HFFc6 (cell line): Measurements from ENCODE around the gene CALML3. TPM values are rescaled to one million over a fixed set of nuclear protein-coding genes. Genes with fewer than 3 reads are reported as not detected.

ENCODE experiments used
- DNase-seq: peaks from one replicate; pipeline ENCODE4 v3.0.0-alpha.2; 2018
- H3K27ac Mint-ChIP-seq: 2 replicates; pipeline ENCODE4 v1.8.0; 2020; ENCODE audit warnings: mild to moderate bottlenecking, mixed read lengths
- H3K27me3 Mint-ChIP-seq: 2 replicates; pipeline ENCODE4 v1.8.0; 2021; ENCODE audit warnings: mild to moderate bottlenecking, moderate library complexity, mixed read lengths; ENCODE audit not compliant: insufficient read depth
- H3K36me3 Mint-ChIP-seq: 2 replicates; pipeline ENCODE4 v1.8.0; 2021; ENCODE audit warnings: low read depth, mixed read lengths
- H3K4me1 Mint-ChIP-seq: 2 replicates; pipeline ENCODE4 v1.8.0; 2020; ENCODE audit warnings: low read depth, mixed read lengths
- H3K4me3 Mint-ChIP-seq: 2 replicates; pipeline ENCODE4 v1.8.0; 2020; ENCODE audit warnings: mild to moderate bottlenecking, moderate library complexity, mixed read lengths
- H3K9me3 Mint-ChIP-seq: 2 replicates; pipeline ENCODE4 v1.8.0; 2020; ENCODE audit warnings: mild to moderate bottlenecking, mixed read lengths
- CTCF ChIP-seq: fragments of 200-600 bp; sonication (generic); IDR thresholded peaks from 2 replicates; pipeline ENCODE4 v1.5.0; 2021; ENCODE audit warnings: antibody characterized with exemption, mild to moderate bottlenecking
- total RNA-seq, 6 experiments: library from RNA; stranded (reverse); fragmentation: NEBNext Ultra II Directional; extraction: Animal tissue kit (Norgen Biotek cat#: 25700); gene quantifications; 2 replicates in 1 of 6; 3 replicates in 5 of 6; pipeline ENCODE4 v1.2.3, GENCODE V29; 2021

The CALML3 gene
- total RNA-seq, 6 experiments from 2014 or later, result not detected

- Mint-ChIP-seq H3K27me3 (peaks cover 3% of the 10 kb centered on the region), H3K27ac (peak overlapping the region; percentile 97), H3K4me3 (peak overlapping the region; percentile 67), H3K36me3 (no peaks in the 10 kb centered on the region), H3K9me3 (no peaks in the 10 kb centered on the region), H3K4me1 (peaks cover 68% of the 10 kb centered on the region)
- peak; percentile 76 for DNase-seq
- TF ChIP-seq CTCF, result no peak
Measured at GRCh38 chr10:5563991-5564536, 39.3 kb downstream of the CALML3 start.

- H3K9me3 Mint-ChIP-seq, result no peaks in the 10 kb centered on the region
- peaks cover 2% of the 10 kb centered on the region for H3K27me3 Mint-ChIP-seq
- peak overlapping the region; percentile 97 for H3K27ac Mint-ChIP-seq
- no peak for TF ChIP-seq CTCF
- H3K4me3 Mint-ChIP-seq, result peak overlapping the region; percentile 67
- DNase-seq, result no peak
- H3K4me1 Mint-ChIP-seq, result peaks cover 62% of the 10 kb centered on the region
- no peaks in the 10 kb centered on the region for H3K36me3 Mint-ChIP-seq
Measured at GRCh38 chr10:5564537-5565204, 39.9 kb downstream of the CALML3 start.

GRCh38 chr10:5565205-5565545, 40.4 kb downstream of the CALML3 start:
- H3K27ac Mint-ChIP-seq, result peak overlapping the region; percentile 97
- H3K27me3 Mint-ChIP-seq, result peaks cover 2% of the 10 kb centered on the region; the same call in 1 of the 2 replicates
- H3K4me3 Mint-ChIP-seq, result peak overlapping the region; percentile 75
- H3K4me1 Mint-ChIP-seq, result peaks cover 57% of the 10 kb centered on the region
- H3K36me3 Mint-ChIP-seq, result no peaks in the 10 kb centered on the region
- TF ChIP-seq CTCF, result no peak
- H3K9me3 Mint-ChIP-seq, result no peaks in the 10 kb centered on the region
- no peak for DNase-seq

- Mint-ChIP-seq H3K9me3 (no peaks in the 10 kb centered on the region), H3K27ac (peak overlapping the region; percentile 97)
- DNase-seq, result peak; percentile 81
Measured at GRCh38 chr10:5565671-5566581, 41.2 kb downstream of the CALML3 start.

More at GRCh38 chr10:5565671-5566581, 41.2 kb downstream of the CALML3 start:
- Mint-ChIP-seq H3K36me3 (no peaks in the 10 kb centered on the region), H3K4me1 (peaks cover 49% of the 10 kb centered on the region), H3K27me3 (peaks cover 2% of the 10 kb centered on the region; the same call in 1 of the 2 replicates), H3K4me3 (peak overlapping the region; percentile 75)
- TF ChIP-seq CTCF, result no peak
